GM19395 (cell line): ENCODE measurements around the gene TMC2.

Source experiments
- ATAC-seq: cut with Tn5 transposase; IDR thresholded peaks from one replicate; pipeline ENCODE4 v1.9.1; 2021; ENCODE audit warnings: mild to moderate bottlenecking, moderate library complexity; ENCODE audit not compliant: unreplicated experiment

The TMC2 gene

GRCh38 chr20:2619961-2620595, 83.7 kb downstream of the TMC2 start:
- no peak for ATAC-seq

DNA sequence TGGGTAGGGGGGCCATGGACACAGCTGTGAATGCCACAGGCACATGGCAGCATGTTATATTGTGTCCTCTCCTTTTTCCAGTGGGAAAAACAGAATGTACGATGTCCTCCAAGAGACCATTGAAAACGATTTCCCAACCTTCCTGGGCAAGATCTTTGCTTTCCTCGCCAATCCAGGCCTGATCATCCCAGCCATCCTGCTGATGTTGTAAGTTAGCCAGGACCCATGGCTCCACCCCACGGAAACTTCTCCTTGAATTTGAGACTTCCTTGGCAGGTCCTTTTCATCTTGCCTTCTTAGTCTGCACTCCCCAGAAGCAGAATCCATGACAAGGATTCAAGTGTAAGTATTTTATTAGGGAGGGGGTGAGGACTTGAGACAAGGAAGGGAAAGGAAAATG, 87.8 kb downstream of the TMC2 start:
- ATAC-seq, result no peak

GRCh38 chr20:2625062-2625461, 88.7 kb downstream of the TMC2 start:
- no peak for ATAC-seq

- no peak for ATAC-seq
Observed at GRCh38 chr20:2626853-2627541, 90.6 kb downstream of the TMC2 start.

DNA sequence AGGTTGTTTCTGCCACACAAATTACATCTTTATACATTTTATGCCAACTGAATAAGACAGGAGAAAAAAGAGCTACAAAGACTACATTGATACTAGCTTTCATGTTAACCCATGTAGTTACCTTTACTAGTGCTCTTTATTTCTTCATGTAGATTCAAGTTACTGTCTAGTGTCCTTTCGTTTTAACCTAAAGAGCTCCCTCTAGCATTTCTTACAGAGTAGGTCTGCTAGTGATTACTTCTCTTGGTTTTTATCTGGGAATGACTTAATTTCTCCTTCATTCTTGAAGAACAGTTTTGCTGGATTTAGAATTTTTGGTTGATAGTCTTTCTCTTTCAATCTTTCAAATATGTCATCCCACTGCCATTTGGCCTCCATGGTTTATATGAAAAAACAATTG, 94.9 kb downstream of the TMC2 start:
- ATAC-seq, result no peak

DNA sequence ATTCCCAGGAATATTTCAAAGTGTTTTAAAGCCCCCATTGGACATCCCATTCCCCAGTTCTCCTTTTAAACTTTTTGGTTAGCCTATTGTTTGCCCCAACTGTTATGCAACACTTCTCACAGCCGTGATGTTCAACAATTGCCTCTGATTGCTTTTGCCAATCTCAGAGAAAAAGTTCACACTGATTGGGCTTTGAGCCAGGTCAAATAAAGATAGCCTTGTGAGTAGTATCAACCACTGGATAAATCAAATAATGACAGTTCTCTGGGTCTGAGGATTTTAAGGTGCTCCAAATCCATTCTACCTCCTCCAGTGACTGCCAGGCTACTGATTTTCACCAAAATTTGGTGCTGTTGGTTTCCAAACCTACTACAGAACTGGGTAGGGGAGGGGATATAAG, 97.0 kb downstream of the TMC2 start:
- ATAC-seq, result no peak

- ATAC-seq, result no peak
Observed at GRCh38 chr20:2637246-2637645, 100.9 kb downstream of the TMC2 start.

- ATAC-seq, result no peak
Observed at GRCh38 chr20:2640260-2640659, 103.9 kb downstream of the TMC2 start.

DNA sequence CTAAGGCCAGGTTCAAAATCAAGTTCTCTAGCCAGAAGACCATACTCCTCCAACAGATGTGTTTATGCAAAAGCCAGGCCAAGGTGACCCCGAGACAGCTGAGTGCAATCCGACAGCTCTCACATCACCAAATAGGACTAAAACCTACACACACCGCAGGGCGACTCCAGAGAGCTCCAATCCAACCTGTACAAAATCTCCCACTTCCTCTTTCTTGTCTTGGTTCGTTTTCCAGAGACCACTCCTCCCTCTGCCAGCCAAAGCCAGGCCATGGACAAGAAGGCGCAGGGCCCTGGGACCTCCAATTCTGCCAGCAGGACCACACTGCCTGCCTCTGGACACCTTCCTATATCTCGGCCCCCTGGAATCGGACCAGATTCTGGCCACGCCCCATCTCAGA, 104.5 kb downstream of the TMC2 start:
- ATAC-seq, result no peak

DNA sequence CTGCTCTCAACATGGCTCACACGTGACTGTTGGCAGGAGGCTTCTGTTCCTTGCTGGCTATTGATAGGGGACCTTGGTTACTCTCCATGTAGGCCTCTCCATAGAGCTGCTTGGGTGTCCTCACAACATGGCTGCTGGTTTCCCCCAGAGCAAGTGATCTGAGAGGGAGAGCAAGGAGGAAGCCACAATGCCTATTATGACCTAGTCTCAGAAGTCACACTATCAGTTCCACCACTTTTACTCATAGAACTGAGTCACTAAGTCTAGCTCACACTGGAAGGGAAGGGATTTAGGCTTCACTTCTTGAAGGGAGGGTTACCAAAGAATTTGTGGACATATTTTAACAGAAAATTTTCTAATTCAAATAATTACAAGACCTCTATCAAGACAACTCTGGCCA, 107.3 kb downstream of the TMC2 start:
- no peak for ATAC-seq

DNA sequence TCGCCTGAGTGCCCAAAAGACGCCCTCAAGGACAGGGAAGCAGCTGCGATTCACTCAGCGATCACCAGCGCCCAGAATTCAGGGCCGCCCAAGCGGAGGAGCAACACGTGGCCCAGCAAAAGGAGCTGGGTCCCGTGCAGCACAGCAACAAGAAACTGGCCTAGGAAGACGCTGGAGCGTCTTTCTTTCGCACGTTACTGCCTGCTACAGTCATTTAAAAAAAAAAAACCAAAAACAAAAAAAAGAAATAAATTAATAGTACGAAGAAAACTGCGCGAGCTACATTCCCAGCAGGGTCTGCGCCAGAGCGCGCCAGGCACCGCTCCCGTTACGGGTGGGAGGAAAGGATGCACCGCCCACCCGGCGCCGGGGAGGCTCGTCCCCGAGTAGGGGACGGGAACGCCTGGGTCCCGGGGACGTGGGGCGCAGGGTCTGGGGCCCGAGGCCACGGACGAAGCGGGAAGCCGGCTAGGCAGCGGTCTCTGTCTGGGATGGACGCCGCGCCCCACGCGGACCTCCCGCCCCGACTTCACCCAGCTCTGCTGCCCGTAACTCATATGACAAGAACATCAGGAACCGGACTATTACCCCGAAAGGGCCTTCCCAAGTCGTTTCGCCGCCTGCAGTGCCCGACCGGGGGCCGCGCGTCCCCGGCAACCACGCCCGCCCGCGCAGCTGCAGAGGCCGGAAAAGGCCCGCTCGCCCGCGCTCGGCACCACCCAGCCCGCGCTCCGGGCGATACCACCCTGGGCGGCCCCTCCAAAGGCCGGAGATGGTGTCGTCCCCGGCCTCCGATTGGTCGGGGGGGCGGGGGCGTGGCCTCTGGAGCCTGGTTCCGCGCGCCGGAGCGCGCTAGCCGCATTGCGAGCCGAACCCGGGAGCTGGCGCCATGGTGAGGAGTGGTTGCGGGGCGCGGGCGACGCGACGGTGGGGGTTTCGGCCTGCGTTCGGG, 115.7 kb downstream of the TMC2 start, which contains the start of gene NOP56:
NOP56 (plus strand) TSS at position 861 of the 952 bp plus-strand sequence; CDS start at position 890, 29 bp downstream.
- ATAC-seq, result peak; percentile 80

DNA sequence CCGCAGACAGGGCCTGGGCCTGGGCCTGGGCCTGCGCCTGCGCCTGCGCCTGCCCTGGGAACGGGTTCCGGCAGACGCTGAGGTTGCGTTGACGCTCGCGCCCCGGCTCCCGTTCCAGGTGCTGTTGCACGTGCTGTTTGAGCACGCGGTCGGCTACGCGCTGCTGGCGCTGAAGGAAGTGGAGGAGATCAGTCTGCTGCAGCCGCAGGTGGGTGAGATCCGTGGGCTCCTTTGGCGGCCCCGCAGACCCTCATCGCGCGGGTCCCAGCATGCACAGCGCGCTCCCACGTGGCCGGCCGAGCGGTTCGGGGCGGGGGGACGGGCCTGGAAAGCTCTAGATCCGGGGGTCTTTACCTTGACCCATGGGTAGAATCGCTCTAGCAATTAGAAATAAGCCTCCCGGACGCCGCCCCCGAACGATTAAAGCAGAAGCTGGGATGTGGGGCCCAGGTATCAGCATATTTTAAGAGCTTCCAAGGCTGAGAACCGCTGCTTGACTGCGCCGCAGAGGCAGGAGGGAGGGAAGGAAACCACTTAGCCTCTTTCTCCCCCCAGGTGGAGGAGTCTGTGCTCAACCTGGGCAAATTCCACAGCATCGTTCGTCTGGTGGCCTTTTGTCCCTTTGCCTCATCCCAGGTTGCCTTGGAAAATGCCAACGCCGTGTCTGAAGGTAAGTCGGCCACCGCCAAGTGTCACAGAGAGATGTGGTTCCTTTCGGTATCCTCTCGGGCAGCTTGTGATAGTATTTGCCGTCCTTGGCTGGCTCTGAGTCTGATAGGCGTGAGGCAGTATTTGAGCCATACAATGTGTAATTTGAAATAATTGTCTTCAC, 116.6 kb downstream of the TMC2 start:
- peak; percentile 63 for ATAC-seq

- no peak for ATAC-seq
Observed at GRCh38 chr20:2653556-2654383, 117.4 kb downstream of the TMC2 start.

- no peak for ATAC-seq
Observed at GRCh38 chr20:2654384-2654822, 118.0 kb downstream of the TMC2 start.

GRCh38 chr20:2654831-2655230, 118.5 kb downstream of the TMC2 start:
- ATAC-seq, result no peak

DNA sequence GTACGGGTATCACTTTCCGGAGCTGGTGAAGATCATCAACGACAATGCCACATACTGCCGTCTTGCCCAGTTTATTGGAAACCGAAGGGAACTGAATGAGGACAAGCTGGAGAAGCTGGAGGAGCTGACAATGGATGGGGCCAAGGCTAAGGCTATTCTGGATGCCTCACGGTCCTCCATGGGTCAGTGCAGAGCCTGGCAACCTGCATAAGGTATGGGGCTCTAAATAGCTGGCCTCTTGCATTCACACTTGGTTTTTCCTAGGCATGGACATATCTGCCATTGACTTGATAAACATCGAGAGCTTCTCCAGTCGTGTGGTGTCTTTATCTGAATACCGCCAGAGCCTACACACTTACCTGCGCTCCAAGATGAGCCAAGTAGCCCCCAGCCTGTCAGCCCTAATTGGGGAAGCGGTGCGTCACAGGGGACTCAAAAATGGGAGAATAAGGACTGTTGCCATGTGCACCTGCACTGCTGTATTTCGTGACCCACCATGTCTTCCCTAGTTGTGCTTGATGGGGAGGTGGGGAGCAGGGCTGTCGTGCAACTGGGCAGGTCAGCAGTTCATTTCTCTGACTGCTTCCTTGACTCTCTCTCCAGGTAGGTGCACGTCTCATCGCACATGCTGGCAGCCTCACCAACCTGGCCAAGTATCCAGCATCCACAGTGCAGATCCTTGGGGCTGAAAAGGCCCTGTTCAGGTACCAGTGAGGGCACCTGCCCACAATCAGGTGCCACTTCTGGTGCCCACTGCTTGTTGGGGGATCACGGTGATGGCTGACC, 119.2 kb downstream of the TMC2 start:
- ATAC-seq, result no peak

DNA sequence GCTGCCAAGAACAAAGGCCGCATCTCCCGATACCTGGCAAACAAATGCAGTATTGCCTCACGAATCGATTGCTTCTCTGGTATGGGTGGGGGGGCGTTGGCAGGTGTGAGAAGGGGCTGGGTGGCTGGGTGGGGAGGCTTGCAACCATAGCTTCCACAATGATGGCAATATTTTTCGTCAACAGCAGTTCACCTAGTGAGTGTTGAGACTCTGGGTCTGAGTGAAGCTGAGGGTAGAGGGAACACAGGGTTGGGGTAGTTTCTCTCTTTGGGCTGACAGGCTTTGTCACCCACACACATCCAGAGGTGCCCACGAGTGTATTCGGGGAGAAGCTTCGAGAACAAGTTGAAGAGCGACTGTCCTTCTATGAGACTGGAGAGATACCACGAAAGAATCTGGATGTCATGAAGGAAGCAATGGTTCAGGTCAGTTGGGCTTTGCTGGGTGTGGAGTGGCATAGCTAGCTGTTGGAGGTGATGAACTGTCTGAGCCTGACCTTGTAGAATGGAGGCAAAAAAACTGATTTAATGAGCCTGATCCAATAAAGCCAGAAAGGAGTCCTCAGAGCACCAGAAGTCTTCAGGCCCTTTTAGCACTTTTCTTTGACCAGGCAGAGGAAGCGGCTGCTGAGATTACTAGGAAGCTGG, 120.2 kb downstream of the TMC2 start:
- no peak for ATAC-seq

- ATAC-seq, result no peak
Observed at GRCh38 chr20:2657241-2657640, 120.9 kb downstream of the TMC2 start.
